H9 (cell line): Measurements from ENCODE around the gene FBN3. TPM values are rescaled to one million over a fixed set of nuclear protein-coding genes. Genes with fewer than 3 reads are reported as not detected.
A peak's percentile ranks its signal among the peaks of the same experiment; 100 is the strongest.

Source experiments
- DNase-seq: peaks from one replicate; pipeline ENCODE4 v3.0.0-alpha.2; 2017
- H2AFZ ChIP-seq: one replicate; pipeline ENCODE4 v1.6.1; 2013; ENCODE audit warnings: mild to moderate bottlenecking, low read length, control low read depth, moderate library complexity
- H2AK5ac ChIP-seq: 2 replicates; pipeline ENCODE4 v1.6.1; 2013; ENCODE audit warnings: low read length, control low read depth, mixed read lengths; ENCODE audit not compliant: insufficient read length
- H2BK120ac ChIP-seq: one replicate; pipeline ENCODE4 v1.6.1; 2013; ENCODE audit warnings: low read depth, mild to moderate bottlenecking, low read length, control low read depth, inconsistent platforms; ENCODE audit not compliant: poor library complexity, severe bottlenecking
- H2BK12ac ChIP-seq: 2 replicates; pipeline ENCODE4 v1.6.1; 2013; ENCODE audit warnings: low read length, control low read depth, mixed read lengths, low read depth; ENCODE audit not compliant: insufficient read length
- H2BK15ac ChIP-seq: 2 replicates; pipeline ENCODE4 v1.6.1; 2013; ENCODE audit warnings: low read depth, low read length, control low read depth
- H2BK20ac ChIP-seq: one replicate; pipeline ENCODE4 v1.6.1; 2013; ENCODE audit warnings: low read depth, mild to moderate bottlenecking, low read length, control low read depth, inconsistent platforms; ENCODE audit not compliant: poor library complexity, severe bottlenecking
- H2BK5ac ChIP-seq: 2 replicates; pipeline ENCODE4 v1.6.1; 2013; ENCODE audit warnings: low read length, control low read depth, mixed read lengths; ENCODE audit not compliant: insufficient read length
- H3K14ac ChIP-seq: 2 replicates; pipeline ENCODE4 v1.6.1; 2013; ENCODE audit warnings: low read length, control low read depth; ENCODE audit not compliant: insufficient read depth
- H3K18ac ChIP-seq: 2 replicates; pipeline ENCODE4 v1.6.1; 2013; ENCODE audit warnings: low read depth, mild to moderate bottlenecking, mixed read lengths, low read length, control low read depth; ENCODE audit not compliant: insufficient read length
- H3K23ac ChIP-seq: 2 replicates; pipeline ENCODE4 v1.6.1; 2013; ENCODE audit warnings: low read length, control low read depth, mixed read lengths, low read depth; ENCODE audit not compliant: insufficient read length
- H3K23me2 ChIP-seq: 2 replicates; pipeline ENCODE4 v1.6.1; 2013; ENCODE audit warnings: low read depth, mild to moderate bottlenecking, mixed read lengths, low read length, control low read depth; ENCODE audit not compliant: insufficient read length, poor library complexity, severe bottlenecking
- H3K27ac ChIP-seq: 2 replicates; pipeline ENCODE4 v1.5.1; 2013; ENCODE audit warnings: low read length, control low read depth, mixed read lengths, low read depth; ENCODE audit not compliant: insufficient read length
- H3K27me3 ChIP-seq: 2 replicates; pipeline ENCODE4 v1.6.1; 2013; ENCODE audit warnings: low read length, control low read depth, inconsistent platforms; ENCODE audit not compliant: insufficient read depth
- H3K4ac ChIP-seq: 2 replicates; pipeline ENCODE4 v1.6.1; 2013; ENCODE audit warnings: low read depth, mild to moderate bottlenecking, control low read depth, inconsistent platforms, low read length, moderate library complexity
- H3K4me1 ChIP-seq: 2 replicates; pipeline ENCODE4 v1.6.1; 2013; ENCODE audit warnings: low read length, control low read depth, inconsistent platforms; ENCODE audit not compliant: insufficient read depth
- H3K4me2 ChIP-seq: 2 replicates; pipeline ENCODE4 v1.6.1; 2013; ENCODE audit warnings: low read length, control low read depth, mixed read lengths; ENCODE audit not compliant: insufficient read length, insufficient read depth
- H3K56ac ChIP-seq: 2 replicates; pipeline ENCODE4 v1.6.1; 2013; ENCODE audit warnings: low read depth, mild to moderate bottlenecking, mixed read lengths, low read length, control low read depth; ENCODE audit not compliant: insufficient read length
- H3K79me1 ChIP-seq: 2 replicates; pipeline ENCODE4 v1.6.1; 2013; ENCODE audit warnings: low read depth, mild to moderate bottlenecking, moderate library complexity, low read length, control low read depth, inconsistent platforms; ENCODE audit not compliant: insufficient read depth, poor library complexity, severe bottlenecking
- H3K79me2 ChIP-seq: 2 replicates; pipeline ENCODE4 v1.6.1; 2013; ENCODE audit warnings: low read length, control low read depth, inconsistent platforms; ENCODE audit not compliant: insufficient read depth
- H3K9ac ChIP-seq: 2 replicates; pipeline ENCODE4 v1.6.1; 2013; ENCODE audit warnings: low read length, control low read depth, mixed read lengths; ENCODE audit not compliant: insufficient read length; ENCODE audit errors: extremely low read depth
- H3K9me3 ChIP-seq: one replicate; pipeline ENCODE4 v1.6.1; 2013; ENCODE audit warnings: low read depth, low read length, inconsistent platforms; ENCODE audit not compliant: control insufficient read depth
- H3T11ph ChIP-seq: one replicate; pipeline ENCODE4 v1.6.1; 2013; ENCODE audit warnings: mild to moderate bottlenecking, low read length, control low read depth, inconsistent platforms
- H4K20me1 ChIP-seq: one replicate; pipeline ENCODE4 v1.6.1; 2013; ENCODE audit not compliant: control insufficient read depth, insufficient read length, insufficient read depth
- H4K5ac ChIP-seq: 2 replicates; pipeline ENCODE4 v1.6.1; 2013; ENCODE audit warnings: low read depth, mild to moderate bottlenecking, mixed read lengths, low read length, control low read depth; ENCODE audit not compliant: insufficient read length
- H4K8ac ChIP-seq: replicated peaks from 2 replicates; pipeline ENCODE4 v1.6.1; 2013; ENCODE audit warnings: low read length, control low read depth, mixed read lengths, low read depth; ENCODE audit not compliant: insufficient read length
- H4K91ac ChIP-seq: 2 replicates; pipeline ENCODE4 v1.6.1; 2013; ENCODE audit warnings: low read depth, mild to moderate bottlenecking, moderate library complexity, mixed read lengths, low read length, control low read depth; ENCODE audit not compliant: insufficient read length
- H3K27ac Mint-ChIP-seq, 3 experiments: 2 replicates in 2 of 3; 3 replicates in 1 of 3; pipeline ENCODE4 v1.8.0; 2020 to 2021; ENCODE audit warnings: mixed read lengths in 3 of 3, mild to moderate bottlenecking in 1 of 3, moderate library complexity in 1 of 3
- H3K27me3 Mint-ChIP-seq: 2 replicates; pipeline ENCODE4 v1.8.0; 2021; ENCODE audit warnings: low read depth, mild to moderate bottlenecking, moderate library complexity, mixed read lengths
- H3K36me3 Mint-ChIP-seq, 3 experiments: 2 replicates in 2 of 3; 3 replicates in 1 of 3; pipeline ENCODE4 v1.8.0; 2020 to 2021; ENCODE audit warnings: low read depth in 3 of 3, mixed read lengths in 3 of 3; ENCODE audit not compliant: insufficient read depth in 1 of 3
- H3K4me1 Mint-ChIP-seq, 2 experiments: 2 replicates each; pipeline ENCODE4 v1.8.0; 2020; ENCODE audit warnings: mixed read lengths in 2 of 2
- H3K4me3 Mint-ChIP-seq, 2 experiments: 2 replicates in 1 of 2; 3 replicates in 1 of 2; pipeline ENCODE4 v1.8.0; 2020 to 2021; ENCODE audit warnings: mild to moderate bottlenecking in 2 of 2, mixed read lengths in 2 of 2, moderate library complexity in 1 of 2
- H3K9me3 Mint-ChIP-seq, 2 experiments: 2 replicates in 1 of 2; 3 replicates in 1 of 2; pipeline ENCODE4 v1.8.0; 2020; ENCODE audit warnings: mild to moderate bottlenecking in 2 of 2, mixed read lengths in 2 of 2, moderate library complexity in 1 of 2
- WGBS: extraction: QIAGEN DNeasy Blood & Tissue Kit; methylation state at CpG from one replicate; pipeline ENCODE4 v1.1.7; 2013; ENCODE audit warnings: missing lambda C conversion rate, low lambda C conversion rate, mixed read lengths; ENCODE audit not compliant: insufficient read length; ENCODE audit errors: extremely low coverage; 5-methylcytosine and 5-hydroxymethylcytosine counted together
- total RNA-seq: library from RNA; stranded (reverse); gene quantifications from 2 replicates; pipeline ENCODE4 v1.2.1, GENCODE V29; 2021
- TF ChIP-seq, protein P1 (sequence below): fragments of 200-600 bp; sonication (generic); conservative IDR thresholded peaks from 3 replicates; pipeline ENCODE4 v1.8.0; 2021; ENCODE audit warnings: antibody characterized with exemption, mild to moderate bottlenecking

Gene FBN3
- total RNA-seq, 1 experiment from 2014 or later = 31.0 TPM

DNA sequence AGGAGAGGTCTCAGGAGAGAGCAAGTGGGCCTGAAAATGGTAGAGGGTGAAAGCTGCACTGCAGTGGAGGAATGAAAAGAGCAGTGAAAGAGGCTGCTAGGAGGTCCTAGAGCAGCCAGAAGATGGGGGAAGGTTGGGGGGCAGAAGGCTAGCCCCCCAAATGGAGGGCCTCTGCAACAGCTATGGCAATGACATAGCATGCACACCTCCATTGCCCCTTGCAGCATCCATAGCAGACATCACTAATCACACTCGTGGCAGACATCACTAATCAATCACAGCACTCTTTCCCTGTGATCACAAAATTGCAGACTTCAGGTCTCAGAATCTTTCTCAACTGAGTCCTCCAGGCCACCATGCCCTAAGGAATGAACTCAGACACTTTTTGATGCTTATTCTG is 74.9 kb downstream of the FBN3 start:
- Histone ChIP-seq H4K8ac (no peak overlapping the region), H3T11ph (no peak overlapping the region), H4K5ac (no peak overlapping the region), H2AK5ac (no peak overlapping the region), H2BK5ac (no peak overlapping the region), H3K27me3 (no peaks in the 10 kb centered on the region), H3K9me3 (no peaks in the 10 kb centered on the region), H2BK20ac (no peak overlapping the region), H3K4me2 (no peak overlapping the region), H3K23ac (no peak overlapping the region), H3K79me1 (no peaks in the 10 kb centered on the region), H2BK15ac (no peak overlapping the region), H3K14ac (no peak overlapping the region), H3K4me1 (no peaks in the 10 kb centered on the region), H3K23me2 (no peaks in the 10 kb centered on the region), H3K18ac (no peak overlapping the region), H3K9ac (no peak overlapping the region), H2AFZ (no peak overlapping the region), H4K20me1 (no peaks in the 10 kb centered on the region), H3K4ac (no peak overlapping the region), H2BK12ac (no peak overlapping the region), H3K56ac (no peak overlapping the region), H3K79me2 (no peaks in the 10 kb centered on the region), H4K91ac (no peak overlapping the region), H2BK120ac (no peak overlapping the region), H3K27ac (no peak overlapping the region)
- TF ChIP-seq, protein P1, sequence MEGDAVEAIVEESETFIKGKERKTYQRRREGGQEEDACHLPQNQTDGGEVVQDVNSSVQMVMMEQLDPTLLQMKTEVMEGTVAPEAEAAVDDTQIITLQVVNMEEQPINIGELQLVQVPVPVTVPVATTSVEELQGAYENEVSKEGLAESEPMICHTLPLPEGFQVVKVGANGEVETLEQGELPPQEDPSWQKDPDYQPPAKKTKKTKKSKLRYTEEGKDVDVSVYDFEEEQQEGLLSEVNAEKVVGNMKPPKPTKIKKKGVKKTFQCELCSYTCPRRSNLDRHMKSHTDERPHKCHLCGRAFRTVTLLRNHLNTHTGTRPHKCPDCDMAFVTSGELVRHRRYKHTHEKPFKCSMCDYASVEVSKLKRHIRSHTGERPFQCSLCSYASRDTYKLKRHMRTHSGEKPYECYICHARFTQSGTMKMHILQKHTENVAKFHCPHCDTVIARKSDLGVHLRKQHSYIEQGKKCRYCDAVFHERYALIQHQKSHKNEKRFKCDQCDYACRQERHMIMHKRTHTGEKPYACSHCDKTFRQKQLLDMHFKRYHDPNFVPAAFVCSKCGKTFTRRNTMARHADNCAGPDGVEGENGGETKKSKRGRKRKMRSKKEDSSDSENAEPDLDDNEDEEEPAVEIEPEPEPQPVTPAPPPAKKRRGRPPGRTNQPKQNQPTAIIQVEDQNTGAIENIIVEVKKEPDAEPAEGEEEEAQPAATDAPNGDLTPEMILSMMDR = no peak
- Mint-ChIP-seq H3K27me3 (0 out of 2 replicates have a peak, but pooled peaks cover 2% of the 10 kb centered on the region), H3K36me3 (peaks cover 41 to 60% (median 47%) of the 10 kb centered on the region in 3 experiments), H3K27ac (peak overlapping the region in 1 of 3 experiments; percentile 76; a peak in 1 of 7 replicates), H3K9me3 (peaks cover 12 to 16% of the 10 kb centered on the region in 2 experiments), H3K4me1 (no peaks in the 10 kb centered on the region), H3K4me3 (no peak overlapping the region)
- no CpG with 5 or more reads among the region's 1 CpG for WGBS
- no peak for DNase-seq
